Retina (tissue), 1 donor: ENCODE results near the gene EEF1AKMT3.

Experiments
- DNase-seq: peaks from one replicate; pipeline ENCODE4 v3.0.0-alpha.2; 2016

EEF1AKMT3 gene

DNA sequence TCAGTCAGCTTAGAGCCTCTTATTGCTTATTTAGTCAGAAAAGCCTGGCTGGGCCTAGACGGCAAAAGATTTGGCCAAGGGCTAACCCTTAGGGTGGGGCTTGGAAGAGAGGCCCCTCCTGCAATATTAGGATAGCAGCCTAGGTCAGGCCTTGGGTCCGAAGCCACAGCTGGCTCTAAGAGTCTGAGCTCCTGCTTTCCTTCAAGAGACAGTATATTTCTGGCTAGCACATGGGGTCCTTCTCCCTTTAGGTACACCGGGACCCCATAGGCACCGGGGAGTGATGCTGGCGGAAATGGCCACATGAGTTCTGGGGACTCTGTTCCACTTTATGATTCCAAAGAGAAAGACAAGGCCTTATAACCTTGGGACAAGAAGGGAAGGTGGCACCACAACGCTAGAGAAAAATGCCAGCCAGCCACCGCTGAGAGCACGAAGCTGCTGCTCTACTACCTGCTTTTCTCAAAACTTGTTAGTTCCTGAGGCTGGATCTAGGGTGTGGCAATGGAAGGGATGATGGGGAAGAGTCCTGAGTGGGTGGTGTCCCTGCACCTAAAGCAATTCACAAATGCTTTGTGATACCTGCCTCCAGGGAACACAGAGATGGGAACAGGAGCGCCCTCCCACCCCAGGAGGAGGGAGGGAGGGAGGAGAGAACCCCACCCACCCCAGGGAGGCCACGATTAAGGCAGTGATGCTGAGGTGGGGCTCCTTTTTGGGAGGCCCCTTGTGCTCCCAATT is 49.2 kb downstream of the EEF1AKMT3 start:
- no peak for DNase-seq

GRCh38 chr12:57822392-57823130 is 50.1 kb downstream of the EEF1AKMT3 start:
- no peak for DNase-seq

- no peak for DNase-seq
Measured at GRCh38 chr12:57823131-57823907, 50.9 kb downstream of the EEF1AKMT3 start.

DNA sequence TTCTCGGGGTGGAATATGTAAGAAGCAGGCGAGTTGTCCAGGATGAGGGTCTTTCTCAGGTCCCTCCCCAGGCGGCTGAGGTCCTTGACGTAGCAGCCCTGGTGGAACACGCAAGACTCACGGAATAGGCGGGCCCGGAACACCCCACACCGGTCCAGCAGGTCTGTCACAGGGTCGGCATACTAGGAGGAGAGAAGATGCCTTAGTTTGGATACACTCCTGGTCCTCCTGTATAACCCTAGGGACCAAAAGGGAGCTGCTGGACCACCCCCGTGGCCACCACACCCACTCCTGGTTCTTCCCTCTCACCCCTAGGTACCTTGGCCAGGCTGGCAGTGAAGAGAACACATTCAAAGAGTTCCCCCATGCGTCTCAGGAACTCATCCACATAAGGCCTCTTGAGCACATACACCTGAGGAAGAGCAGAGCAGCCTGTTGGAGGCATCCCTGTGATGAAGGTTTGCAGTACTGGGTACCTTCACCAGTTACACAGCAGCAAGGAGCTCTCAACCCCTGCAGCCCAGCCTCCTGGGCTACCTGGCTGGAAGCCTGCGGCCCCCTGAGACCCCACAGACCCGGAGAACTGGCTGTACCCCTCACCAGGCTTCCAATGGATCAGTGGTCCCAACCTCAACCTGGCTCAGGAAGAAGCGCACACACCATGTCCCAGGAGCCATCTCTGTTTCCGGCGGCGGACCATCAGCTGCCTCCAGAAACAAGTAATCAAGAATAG is 51.7 kb downstream of the EEF1AKMT3 start:
- no peak for DNase-seq

- no peak for DNase-seq
Measured at GRCh38 chr12:57825451-57825850, 53.0 kb downstream of the EEF1AKMT3 start.

DNA sequence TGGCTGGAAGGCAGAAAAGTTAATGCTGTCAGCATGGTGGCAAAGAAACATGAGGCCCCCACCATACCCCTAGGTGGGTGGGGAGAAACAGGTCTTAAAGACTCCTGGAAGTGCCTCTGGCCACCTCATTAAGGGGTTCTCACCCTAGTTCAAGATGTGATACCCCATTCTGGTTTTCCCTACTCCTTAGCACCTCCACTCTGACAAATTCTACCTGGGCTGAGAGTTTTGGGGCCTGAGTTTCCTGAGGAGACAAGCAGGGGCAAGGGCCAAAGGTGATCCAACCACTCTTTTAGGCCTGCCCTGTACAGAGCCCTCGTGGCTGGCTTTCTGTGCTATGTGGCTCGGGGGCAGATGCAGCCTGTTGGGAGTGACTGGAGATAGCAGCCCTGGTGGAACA is 54.0 kb downstream of the EEF1AKMT3 start:
- no peak for DNase-seq

DNA sequence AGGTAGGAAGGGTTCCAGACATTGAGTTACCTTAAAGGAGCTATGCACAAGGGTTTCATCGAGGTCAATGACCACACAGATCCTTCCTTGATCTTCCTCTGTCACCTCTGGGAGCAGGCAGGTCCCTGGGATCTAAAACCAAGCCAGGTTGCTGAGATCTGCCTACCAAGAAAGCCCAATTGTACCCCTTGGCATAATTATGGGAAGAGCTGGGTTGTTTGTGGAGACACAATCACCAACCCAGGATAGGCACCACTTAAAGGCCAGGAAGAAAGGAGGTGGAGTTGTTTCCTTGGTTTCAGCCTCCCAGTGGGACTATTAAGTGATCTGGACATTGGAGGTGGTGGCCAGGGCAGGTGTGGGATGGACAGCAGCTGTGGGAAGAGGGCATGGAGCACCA is 54.6 kb downstream of the EEF1AKMT3 start:
- no peak for DNase-seq

DNA sequence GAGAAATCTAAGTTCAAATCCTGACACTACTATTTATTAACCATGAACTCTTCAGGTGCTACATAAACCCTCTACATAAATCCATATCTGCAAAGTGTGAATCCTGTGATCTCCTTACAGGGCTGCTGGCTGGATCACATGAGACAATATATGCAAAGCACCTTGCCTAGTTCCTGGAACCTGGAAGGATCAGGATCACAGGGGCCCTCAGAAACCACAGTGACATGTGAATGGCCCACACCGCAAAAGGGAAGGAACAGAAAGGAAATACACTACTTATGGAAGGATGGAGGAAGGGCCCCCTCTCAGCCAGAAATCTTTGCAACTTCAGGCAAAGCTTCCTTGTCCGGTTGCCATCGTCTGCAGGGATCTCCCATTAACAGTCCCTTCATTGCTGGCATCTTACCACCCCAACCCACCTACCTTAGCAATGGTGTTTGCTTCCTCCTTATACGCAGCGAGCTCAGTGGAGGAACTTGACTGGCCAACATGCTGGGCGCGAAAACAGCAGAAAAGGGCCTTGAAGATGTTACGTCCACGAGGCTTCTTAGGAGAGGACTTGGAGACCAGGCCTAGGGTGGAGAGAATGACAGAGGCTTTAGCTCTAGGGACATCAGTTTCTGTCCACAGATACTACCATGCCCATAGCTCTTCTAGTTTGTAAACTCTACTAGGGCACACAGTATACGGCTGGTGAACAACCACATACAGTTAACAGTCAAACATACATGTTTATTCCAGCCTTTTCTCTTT is 56.8 kb downstream of the EEF1AKMT3 start:
- no peak for DNase-seq

DNA sequence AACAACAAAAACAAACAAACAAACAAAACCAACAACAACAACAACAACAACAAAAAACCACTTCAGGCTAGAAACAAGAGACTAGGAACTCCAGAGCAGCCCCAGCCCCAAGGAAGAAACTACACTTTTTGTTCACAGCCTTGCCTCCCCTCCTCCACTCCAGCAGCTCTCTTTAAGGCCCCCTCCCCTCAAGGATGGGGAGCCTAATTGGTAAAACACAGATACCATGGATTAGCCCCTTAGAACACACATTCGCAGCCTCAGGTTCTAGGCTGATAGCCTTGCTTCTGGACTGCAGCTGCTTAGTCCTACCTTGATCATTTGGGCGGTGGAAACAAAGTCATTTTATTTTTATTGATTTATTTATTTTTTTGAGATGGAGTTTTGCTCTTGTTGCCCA is 58.0 kb downstream of the EEF1AKMT3 start:
- no peak for DNase-seq
